ENCODE data around the gene ZNF785.

Gene ZNF785

GRCh38 chr16:30628628-30629540 is 43.4 kb upstream of the ZNF785 start:
- Histone ChIP-seq H3K4me1 (ENCODE audit: insufficient read depth, low read length) (peaks cover 16% of the 10 kb centered on the region), H4K20me1 (ENCODE audit: insufficient read depth, low read length) (no peaks in the 10 kb centered on the region), H3K27ac (ENCODE audit: low read length) (peak overlapping the region; percentile 54), H2AFZ (ENCODE audit: low read depth, low read length) (peak overlapping the region; percentile 87), H3K4me2 (ENCODE audit: insufficient read depth, low read length) (peak overlapping the region; percentile 58; the same call in 1 of the 2 replicates), H3K27me3 (ENCODE audit: insufficient read depth, low read length, poor library complexity) (no peaks in the 10 kb centered on the region), H3K4me3 (ENCODE audit: low read depth in 1 of 2, low read length in 2 of 2) (peak overlapping the region in 1 of 2 experiments; percentile 44; a peak in 2 of 4 replicates), H3K36me3 (ENCODE audit: insufficient read depth, low read length) (no peaks in the 10 kb centered on the region), H3K79me2 (ENCODE audit: insufficient read depth, low read length) (peaks cover 8% of the 10 kb centered on the region), H3K9me3 (ENCODE audit: insufficient read depth, low read length, severe bottlenecking) (no peaks in the 10 kb centered on the region), H3K9ac (ENCODE audit: low read depth, low read length) (peak overlapping the region; percentile 23)
- TF ChIP-seq EZH2 (IDR thresholded peaks at IDR 0.05; ENCODE audit: borderline replicate concordance, low read depth, low read length, severe bottlenecking) (no peak), CTCF (IDR thresholded peaks at IDR 0.05; ENCODE audit: borderline replicate concordance, extremely low read depth, low read length, poor library complexity, severe bottlenecking) (peak; percentile 98)
- DNase-seq (peak; percentile 91), ATAC-seq (ENCODE audit: insufficient read depth, low read depth) (peak; percentile 95)

- DNase-seq = no peak
- no peak for TF ChIP-seq CTCF (IDR thresholded peaks at IDR 0.05; ENCODE audit: borderline replicate concordance, extremely low read depth, low read length, poor library complexity, severe bottlenecking)
- TF ChIP-seq EZH2 (IDR thresholded peaks at IDR 0.05; ENCODE audit: borderline replicate concordance, low read depth, low read length, severe bottlenecking) = no peak
- H3K4me3 ChIP-seq (ENCODE audit: low read depth in 1 of 2, low read length in 2 of 2) = no peak overlapping the region
- no peaks in the 10 kb centered on the region for H3K9me3 ChIP-seq (ENCODE audit: insufficient read depth, low read length, severe bottlenecking)
- H2AFZ ChIP-seq (ENCODE audit: low read depth, low read length) = no peak overlapping the region
- H3K79me2 ChIP-seq (ENCODE audit: insufficient read depth, low read length) = no peaks in the 10 kb centered on the region
- no peaks in the 10 kb centered on the region for H3K27me3 ChIP-seq (ENCODE audit: insufficient read depth, low read length, poor library complexity)
- no peak overlapping the region for H3K9ac ChIP-seq (ENCODE audit: low read depth, low read length)
- H3K27ac ChIP-seq (ENCODE audit: low read length) = no peak overlapping the region
- no peaks in the 10 kb centered on the region for H3K36me3 ChIP-seq (ENCODE audit: insufficient read depth, low read length)
- ATAC-seq (ENCODE audit: insufficient read depth, low read depth) = no peak
- peaks cover 8% of the 10 kb centered on the region for H3K4me1 ChIP-seq (ENCODE audit: insufficient read depth, low read length)
- H4K20me1 ChIP-seq (ENCODE audit: insufficient read depth, low read length) = no peaks in the 10 kb centered on the region
- H3K4me2 ChIP-seq (ENCODE audit: insufficient read depth, low read length) = no peak overlapping the region
Observed at GRCh38 chr16:30626236-30626635, 40.7 kb upstream of the ZNF785 start.

GRCh38 chr16:30623536-30624283 is 38.2 kb upstream of the ZNF785 start:
- H3K4me3 ChIP-seq (ENCODE audit: low read depth in 1 of 2, low read length in 2 of 2) = no peak overlapping the region
- H3K9ac ChIP-seq (ENCODE audit: low read depth, low read length) = no peak overlapping the region
- H3K79me2 ChIP-seq (ENCODE audit: insufficient read depth, low read length) = no peaks in the 10 kb centered on the region
- ATAC-seq (ENCODE audit: insufficient read depth, low read depth) (no peak), DNase-seq (peak; percentile 35)
- H4K20me1 ChIP-seq (ENCODE audit: insufficient read depth, low read length) = no peaks in the 10 kb centered on the region
- H2AFZ ChIP-seq (ENCODE audit: low read depth, low read length) = no peak overlapping the region
- H3K27ac ChIP-seq (ENCODE audit: low read length) = no peak overlapping the region
- H3K4me2 ChIP-seq (ENCODE audit: insufficient read depth, low read length) = no peak overlapping the region
- H3K27me3 ChIP-seq (ENCODE audit: insufficient read depth, low read length, poor library complexity) = no peaks in the 10 kb centered on the region
- no peaks in the 10 kb centered on the region for H3K36me3 ChIP-seq (ENCODE audit: insufficient read depth, low read length)
- peaks cover 4% of the 10 kb centered on the region for H3K4me1 ChIP-seq (ENCODE audit: insufficient read depth, low read length)
- no peak for TF ChIP-seq CTCF (IDR thresholded peaks at IDR 0.05; ENCODE audit: borderline replicate concordance, extremely low read depth, low read length, poor library complexity, severe bottlenecking)
- no peak for TF ChIP-seq EZH2 (IDR thresholded peaks at IDR 0.05; ENCODE audit: borderline replicate concordance, low read depth, low read length, severe bottlenecking)
- no peaks in the 10 kb centered on the region for H3K9me3 ChIP-seq (ENCODE audit: insufficient read depth, low read length, severe bottlenecking)
